ENCODE data around the gene MICB.

DNA sequence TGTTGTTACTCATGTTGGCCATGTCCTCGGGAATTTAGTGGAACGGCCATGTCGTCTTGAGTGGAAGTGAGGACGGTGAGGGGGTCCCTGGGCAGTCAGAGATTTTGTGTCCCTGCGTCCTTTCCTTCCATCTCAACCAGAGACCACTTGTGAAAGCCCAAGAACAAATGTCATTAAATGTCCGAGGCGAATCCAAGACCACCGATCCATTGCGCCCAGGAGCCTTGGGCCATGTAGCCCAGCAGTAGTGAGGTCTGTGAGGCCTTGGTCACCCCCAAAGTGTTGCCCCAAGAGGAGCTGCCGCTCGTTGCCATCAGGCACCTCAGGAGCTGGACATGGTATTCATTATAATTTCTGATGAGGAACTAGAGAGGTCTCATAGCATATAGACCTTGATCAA is 17.4 kb upstream of the MICB start:
- TF ChIP-seq, protein P1, sequence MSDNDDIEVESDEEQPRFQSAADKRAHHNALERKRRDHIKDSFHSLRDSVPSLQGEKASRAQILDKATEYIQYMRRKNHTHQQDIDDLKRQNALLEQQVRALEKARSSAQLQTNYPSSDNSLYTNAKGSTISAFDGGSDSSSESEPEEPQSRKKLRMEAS (IDR thresholded peaks at IDR 0.05; ENCODE audit: low read depth, low read length), result no peak
- TF ChIP-seq POLR2A (IDR thresholded peaks at IDR 0.05; ENCODE audit: extremely low read depth, insufficient read length), result no peak
- no peak for TF ChIP-seq CTCF (IDR thresholded peaks at IDR 0.05; ENCODE audit: low read depth, low read length)

All from NB4 (cell line).